Testis (tissue), 2 donors: ENCODE data around the gene ZNF738.

Experiments
- POLR2A ChIP-seq: fragments of 450-650 bp; IDR thresholded peaks from one replicate; pipeline ENCODE4 v1.6.1; 2017; ENCODE audit warnings: antibody characterized with exemption, mild to moderate bottlenecking, moderate library complexity
- TF ChIP-seq, protein P1 (sequence below), 3 experiments: fragments of 450-650 bp in 2 of 3; fragments of 200-600 bp in 1 of 3; sonication (generic) in 1 of 3; IDR thresholded peaks; one replicate each; pipeline ENCODE4 v1.5.1; 2016 to 2019; ENCODE audit warnings: antibody characterized with exemption in 3 of 3, mild to moderate bottlenecking in 2 of 3, moderate library complexity in 1 of 3

- TF ChIP-seq, protein P1, sequence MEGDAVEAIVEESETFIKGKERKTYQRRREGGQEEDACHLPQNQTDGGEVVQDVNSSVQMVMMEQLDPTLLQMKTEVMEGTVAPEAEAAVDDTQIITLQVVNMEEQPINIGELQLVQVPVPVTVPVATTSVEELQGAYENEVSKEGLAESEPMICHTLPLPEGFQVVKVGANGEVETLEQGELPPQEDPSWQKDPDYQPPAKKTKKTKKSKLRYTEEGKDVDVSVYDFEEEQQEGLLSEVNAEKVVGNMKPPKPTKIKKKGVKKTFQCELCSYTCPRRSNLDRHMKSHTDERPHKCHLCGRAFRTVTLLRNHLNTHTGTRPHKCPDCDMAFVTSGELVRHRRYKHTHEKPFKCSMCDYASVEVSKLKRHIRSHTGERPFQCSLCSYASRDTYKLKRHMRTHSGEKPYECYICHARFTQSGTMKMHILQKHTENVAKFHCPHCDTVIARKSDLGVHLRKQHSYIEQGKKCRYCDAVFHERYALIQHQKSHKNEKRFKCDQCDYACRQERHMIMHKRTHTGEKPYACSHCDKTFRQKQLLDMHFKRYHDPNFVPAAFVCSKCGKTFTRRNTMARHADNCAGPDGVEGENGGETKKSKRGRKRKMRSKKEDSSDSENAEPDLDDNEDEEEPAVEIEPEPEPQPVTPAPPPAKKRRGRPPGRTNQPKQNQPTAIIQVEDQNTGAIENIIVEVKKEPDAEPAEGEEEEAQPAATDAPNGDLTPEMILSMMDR (IDR thresholded peaks at IDR 0.05): no peak
- no peak for TF ChIP-seq POLR2A
Observed at GRCh38 chr19:21402303-21402985, 43.6 kb downstream of the ZNF738 start.
